DND-41 (cell line): Measurements from ENCODE around the gene MUC5B.

Experiments
- EZH2 ChIP-seq: IDR thresholded peaks from 3 replicates; pipeline ENCODE4 v1.6.1; 2012; ENCODE audit warnings: borderline replicate concordance, low read depth, mild to moderate bottlenecking, moderate library complexity, low read length, inconsistent platforms; ENCODE audit not compliant: severe bottlenecking
- TF ChIP-seq, protein P1 (sequence below): IDR thresholded peaks from 2 replicates; pipeline ENCODE4 v1.5.1; 2012; ENCODE audit warnings: borderline replicate concordance, low read length, moderate library complexity, mild to moderate bottlenecking; ENCODE audit not compliant: poor library complexity, severe bottlenecking; ENCODE audit errors: extremely low read depth

DNA sequence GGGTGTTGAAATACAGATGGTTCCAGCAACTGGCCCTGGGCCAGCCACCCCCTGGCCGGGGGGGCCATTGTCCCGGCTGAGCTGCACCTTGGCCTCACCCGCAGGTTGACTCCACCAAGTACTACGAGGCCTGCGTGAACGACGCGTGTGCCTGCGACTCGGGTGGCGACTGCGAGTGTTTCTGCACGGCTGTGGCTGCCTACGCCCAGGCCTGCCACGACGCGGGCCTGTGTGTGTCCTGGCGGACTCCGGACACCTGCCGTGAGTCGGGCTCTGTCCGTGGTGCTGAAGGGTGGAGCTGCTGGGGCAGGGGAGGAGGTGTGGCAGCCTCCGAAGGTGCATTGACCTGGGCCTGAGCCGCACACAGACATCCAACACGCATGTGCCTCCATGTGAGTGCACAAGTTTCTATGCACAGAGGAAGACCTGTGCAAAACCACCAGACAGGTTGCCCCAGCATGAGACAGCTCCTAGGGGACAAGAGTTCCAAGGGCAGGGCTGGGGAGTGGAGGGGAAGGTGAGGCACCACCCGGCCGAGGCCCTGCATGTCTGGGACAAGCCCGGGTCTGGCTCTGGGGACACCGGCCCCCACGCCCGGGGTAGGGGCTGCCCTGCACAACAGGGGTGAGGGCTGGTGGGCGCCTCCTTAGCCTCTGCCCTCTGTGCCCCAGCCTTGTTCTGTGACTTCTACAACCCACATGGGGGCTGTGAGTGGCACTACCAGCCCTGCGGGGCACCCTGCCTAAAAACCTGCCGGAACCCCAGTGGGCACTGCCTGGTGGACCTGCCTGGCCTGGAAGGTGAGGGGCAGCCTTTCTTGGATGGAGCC is 16.1 kb downstream of the MUC5B start:
- TF ChIP-seq, protein P1, sequence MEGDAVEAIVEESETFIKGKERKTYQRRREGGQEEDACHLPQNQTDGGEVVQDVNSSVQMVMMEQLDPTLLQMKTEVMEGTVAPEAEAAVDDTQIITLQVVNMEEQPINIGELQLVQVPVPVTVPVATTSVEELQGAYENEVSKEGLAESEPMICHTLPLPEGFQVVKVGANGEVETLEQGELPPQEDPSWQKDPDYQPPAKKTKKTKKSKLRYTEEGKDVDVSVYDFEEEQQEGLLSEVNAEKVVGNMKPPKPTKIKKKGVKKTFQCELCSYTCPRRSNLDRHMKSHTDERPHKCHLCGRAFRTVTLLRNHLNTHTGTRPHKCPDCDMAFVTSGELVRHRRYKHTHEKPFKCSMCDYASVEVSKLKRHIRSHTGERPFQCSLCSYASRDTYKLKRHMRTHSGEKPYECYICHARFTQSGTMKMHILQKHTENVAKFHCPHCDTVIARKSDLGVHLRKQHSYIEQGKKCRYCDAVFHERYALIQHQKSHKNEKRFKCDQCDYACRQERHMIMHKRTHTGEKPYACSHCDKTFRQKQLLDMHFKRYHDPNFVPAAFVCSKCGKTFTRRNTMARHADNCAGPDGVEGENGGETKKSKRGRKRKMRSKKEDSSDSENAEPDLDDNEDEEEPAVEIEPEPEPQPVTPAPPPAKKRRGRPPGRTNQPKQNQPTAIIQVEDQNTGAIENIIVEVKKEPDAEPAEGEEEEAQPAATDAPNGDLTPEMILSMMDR: no peak
- TF ChIP-seq EZH2: no peak
